ENCODE results near the gene ADAM10. TPM values are rescaled to one million over a fixed set of nuclear protein-coding genes. Genes with fewer than 3 reads are reported as not detected.
A peak's percentile ranks its signal among the peaks of the same experiment; 100 is the strongest.

Gene ADAM10
- total RNA-seq, 1 experiment from 2014 or later = 159 TPM

DNA sequence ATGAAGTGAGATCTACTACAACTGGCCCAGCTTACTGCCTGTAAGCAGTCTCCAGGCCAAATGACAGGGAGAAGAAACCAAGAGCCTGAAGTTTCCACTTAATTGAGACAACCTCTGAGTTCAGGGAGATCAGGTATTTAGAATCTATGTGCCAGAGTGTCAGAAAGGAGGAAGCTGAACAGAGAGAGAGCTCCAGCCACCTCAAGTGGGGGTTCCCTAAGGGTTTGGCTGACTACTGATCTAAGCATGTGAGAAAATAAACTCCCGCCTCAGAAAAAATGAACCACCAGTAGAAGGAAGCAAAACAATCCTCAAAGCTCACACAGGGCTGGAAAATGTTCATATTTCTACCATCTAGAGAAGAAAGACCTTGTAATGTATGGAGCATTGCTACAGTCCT is 25.0 kb downstream of the ADAM10 start:
- H3K27ac Mint-ChIP-seq = peak overlapping the region in 1 of 3 experiments; percentile 82; a peak in 2 of 7 replicates
- H4K20me1 ChIP-seq (ENCODE audit: control insufficient read depth, insufficient read depth, insufficient read length) = no peaks in the 10 kb centered on the region
- H3K9me3 Mint-ChIP-seq = no peaks in the 10 kb centered on the region

More for the DNA sequence above, 25.0 kb downstream of the ADAM10 start:
- no peak overlapping the region for H2AK5ac ChIP-seq (ENCODE audit: insufficient read length, low read length)
- H3K9ac ChIP-seq (ENCODE audit: extremely low read depth, insufficient read length, low read length) = no peak overlapping the region
- no peak overlapping the region for H2BK20ac ChIP-seq (ENCODE audit: low read depth, low read length, poor library complexity, severe bottlenecking)
- Mint-ChIP-seq H3K4me1 (peaks cover 14 to 17% of the 10 kb centered on the region in 2 experiments), H3K4me3 (no peak overlapping the region), H3K36me3 (ENCODE audit: insufficient read depth in 1 of 3, low read depth in 3 of 3) (peaks cover 0 to 4% (median 2%) of the 10 kb centered on the region in 3 experiments; a peak in 4 of 7 replicates), H3K27me3 (ENCODE audit: low read depth) (no peaks in the 10 kb centered on the region)
- no peak overlapping the region for H3K23ac ChIP-seq (ENCODE audit: insufficient read length, low read depth, low read length)
- H2BK120ac ChIP-seq (ENCODE audit: low read depth, low read length, poor library complexity, severe bottlenecking) = no peak overlapping the region
- no peak overlapping the region for H3T11ph ChIP-seq (ENCODE audit: low read length)
- no peak overlapping the region for H4K8ac ChIP-seq (replicated peaks; ENCODE audit: insufficient read length, low read depth, low read length)
- no peak for DNase-seq
- H2BK5ac ChIP-seq (ENCODE audit: insufficient read length, low read length) = no peak overlapping the region
- H3K4me2 ChIP-seq (ENCODE audit: insufficient read depth, insufficient read length, low read length) = no peak overlapping the region
- no CpG with 5 or more reads among the region's 1 CpG for WGBS (ENCODE audit: extremely low coverage, insufficient read length, low lambda C conversion rate)
- peaks cover 12% of the 10 kb centered on the region; the same call in 1 of the 2 replicates for H3K79me2 ChIP-seq (ENCODE audit: insufficient read depth, low read length)
- peaks cover 11% of the 10 kb centered on the region for H3K79me1 ChIP-seq (ENCODE audit: insufficient read depth, low read depth, low read length, poor library complexity, severe bottlenecking)
- TF ChIP-seq CTCF (conservative IDR thresholded peaks at IDR 0.05) = no peak
- H3K4me1 ChIP-seq (ENCODE audit: insufficient read depth, low read length) = no peaks in the 10 kb centered on the region; the same call in 1 of the 2 replicates
- no peak overlapping the region for H3K27ac ChIP-seq (ENCODE audit: insufficient read length, low read depth, low read length)
- H3K23me2 ChIP-seq (ENCODE audit: insufficient read length, low read depth, low read length, poor library complexity, severe bottlenecking) = no peaks in the 10 kb centered on the region
- H2AFZ ChIP-seq (ENCODE audit: low read length) = no peak overlapping the region
- no peaks in the 10 kb centered on the region for H3K27me3 ChIP-seq (ENCODE audit: insufficient read depth, low read length)
- H3K14ac ChIP-seq (ENCODE audit: insufficient read depth, low read length) = no peak overlapping the region
- no peak overlapping the region for H3K18ac ChIP-seq (ENCODE audit: insufficient read length, low read depth, low read length)
- no peak overlapping the region for H4K91ac ChIP-seq (ENCODE audit: insufficient read length, low read depth, low read length)
- H2BK12ac ChIP-seq (ENCODE audit: insufficient read length, low read depth, low read length) = no peak overlapping the region
- no peak overlapping the region for H3K4ac ChIP-seq (ENCODE audit: low read depth, low read length)
- H2BK15ac ChIP-seq (ENCODE audit: low read depth, low read length) = no peak overlapping the region
- H4K5ac ChIP-seq (ENCODE audit: insufficient read length, low read depth, low read length) = no peak overlapping the region
- H3K9me3 ChIP-seq (ENCODE audit: control insufficient read depth, low read depth, low read length) = no peaks in the 10 kb centered on the region
- no peak overlapping the region for H3K56ac ChIP-seq (ENCODE audit: insufficient read length, low read depth, low read length)

All from H9 (cell line).